Activated T-helper 1 cell treated with anti-CD3 and anti-CD28 coated beads, Interleukin-12 subunit alpha, Interleukin-12 subunit beta, Interleukin-2, Interleukin-4 antibody, amounts not matched to agents 30 ng/mL and 10 ng/mL and 1 ng/mL, durations not matched to agents 14 hours and 24 hours and 36 hours (primary cell): ENCODE data around the gene KCNT1. TPM values are rescaled to one million over a fixed set of nuclear protein-coding genes. Genes with fewer than 3 reads are reported as not detected.

Source experiments
- DNase-seq: peaks from one replicate; pipeline ENCODE4 v3.0.0; 2021; ENCODE audit warnings: low spot score
- H3K27ac Mint-ChIP-seq: one replicate; pipeline ENCODE4 v1.8.0; 2021; ENCODE audit warnings: mild to moderate bottlenecking, mixed read lengths
- H3K27me3 Mint-ChIP-seq: one replicate; pipeline ENCODE4 v1.8.0; 2022; ENCODE audit warnings: mild to moderate bottlenecking, moderate library complexity, mixed read lengths; ENCODE audit not compliant: insufficient read depth
- H3K36me3 Mint-ChIP-seq: one replicate; pipeline ENCODE4 v1.8.0; 2021; ENCODE audit warnings: low read depth, mixed read lengths
- H3K4me1 Mint-ChIP-seq: one replicate; pipeline ENCODE4 v1.8.0; 2021; ENCODE audit warnings: low read depth, mixed read lengths
- H3K4me3 Mint-ChIP-seq: one replicate; pipeline ENCODE4 v1.8.0; 2021; ENCODE audit warnings: mild to moderate bottlenecking, moderate library complexity, mixed read lengths
- H3K9me3 Mint-ChIP-seq: one replicate; pipeline ENCODE4 v1.8.0; 2021; ENCODE audit warnings: mixed read lengths
- intact Hi-C: fragments of 100-400 bp; cut with micrococcal nuclease; formaldehyde crosslinking; loops from one replicate; pipeline ENCODE4 v1.15.1; 2024
- total RNA-seq: library from RNA; stranded (reverse); gene quantifications from 2 replicates; pipeline ENCODE4 v1.2.3, GENCODE V29; 2022

KCNT1 gene
- total RNA-seq, 1 donor from 2014 or later = not detected

- no peaks in the 10 kb centered on the region for H3K9me3 Mint-ChIP-seq
- H3K4me1 Mint-ChIP-seq = no peaks in the 10 kb centered on the region
- intact Hi-C loops = no loop called here
- no peak overlapping the region for H3K4me3 Mint-ChIP-seq
- no peak for DNase-seq
- H3K27ac Mint-ChIP-seq = no peak overlapping the region
- no peaks in the 10 kb centered on the region for H3K36me3 Mint-ChIP-seq
- no peaks in the 10 kb centered on the region for H3K27me3 Mint-ChIP-seq
Observed at GRCh38 chr9:135741276-135742219, 39.6 kb downstream of the KCNT1 start.

DNA sequence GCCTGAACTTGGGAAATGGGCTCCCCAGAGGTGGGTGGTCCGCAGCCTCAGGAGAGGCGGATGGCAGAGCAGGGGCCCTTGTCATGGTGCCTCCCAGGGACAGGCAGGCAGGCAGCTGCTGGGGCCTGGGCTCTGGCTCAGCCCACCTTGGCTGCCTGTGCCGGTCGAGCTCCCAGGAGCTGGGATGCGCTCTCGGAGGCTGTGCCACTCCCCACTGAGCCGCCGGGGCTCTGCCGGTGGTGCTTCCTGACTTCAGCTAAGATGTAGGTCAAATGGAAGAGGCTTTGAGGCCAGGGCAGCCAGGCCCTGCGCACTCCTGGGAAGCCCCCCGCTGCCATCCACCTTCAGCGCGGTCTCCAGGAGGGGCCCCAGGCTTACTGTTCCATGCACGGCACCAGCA lies 41.0 kb downstream of the KCNT1 start:
- H3K9me3 Mint-ChIP-seq = no peaks in the 10 kb centered on the region
- H3K27me3 Mint-ChIP-seq = no peaks in the 10 kb centered on the region
- intact Hi-C loops = no loop called here
- H3K4me3 Mint-ChIP-seq = no peak overlapping the region
- H3K4me1 Mint-ChIP-seq = no peaks in the 10 kb centered on the region
- no peak overlapping the region for H3K27ac Mint-ChIP-seq
- no peak for DNase-seq
- no peaks in the 10 kb centered on the region for H3K36me3 Mint-ChIP-seq

GRCh38 chr9:135743546-135744332 lies 41.8 kb downstream of the KCNT1 start:
- no peaks in the 10 kb centered on the region for H3K27me3 Mint-ChIP-seq
- no peaks in the 10 kb centered on the region for H3K4me1 Mint-ChIP-seq
- H3K36me3 Mint-ChIP-seq = no peaks in the 10 kb centered on the region
- DNase-seq = no peak
- H3K9me3 Mint-ChIP-seq = no peaks in the 10 kb centered on the region
- no peak overlapping the region for H3K27ac Mint-ChIP-seq
- intact Hi-C loops = no loop called here
- H3K4me3 Mint-ChIP-seq = no peak overlapping the region

GRCh38 chr9:135744333-135745070 lies 42.5 kb downstream of the KCNT1 start:
- H3K4me3 Mint-ChIP-seq = no peak overlapping the region

GRCh38 chr9:135745189-135745588 lies 43.2 kb downstream of the KCNT1 start:
- no peak for DNase-seq
- Mint-ChIP-seq H3K27ac (no peak overlapping the region), H3K36me3 (no peaks in the 10 kb centered on the region), H3K4me1 (no peaks in the 10 kb centered on the region), H3K9me3 (no peaks in the 10 kb centered on the region), H3K27me3 (no peaks in the 10 kb centered on the region), H3K4me3 (no peak overlapping the region)
- intact Hi-C loops = no loop called here

More at GRCh38 chr9:135744333-135745070, 42.5 kb downstream of the KCNT1 start:
- Mint-ChIP-seq H3K27me3 (no peaks in the 10 kb centered on the region), H3K36me3 (no peaks in the 10 kb centered on the region), H3K9me3 (no peaks in the 10 kb centered on the region), H3K27ac (no peak overlapping the region), H3K4me1 (no peaks in the 10 kb centered on the region)
- intact Hi-C loops = no loop called here
- DNase-seq = no peak

DNA sequence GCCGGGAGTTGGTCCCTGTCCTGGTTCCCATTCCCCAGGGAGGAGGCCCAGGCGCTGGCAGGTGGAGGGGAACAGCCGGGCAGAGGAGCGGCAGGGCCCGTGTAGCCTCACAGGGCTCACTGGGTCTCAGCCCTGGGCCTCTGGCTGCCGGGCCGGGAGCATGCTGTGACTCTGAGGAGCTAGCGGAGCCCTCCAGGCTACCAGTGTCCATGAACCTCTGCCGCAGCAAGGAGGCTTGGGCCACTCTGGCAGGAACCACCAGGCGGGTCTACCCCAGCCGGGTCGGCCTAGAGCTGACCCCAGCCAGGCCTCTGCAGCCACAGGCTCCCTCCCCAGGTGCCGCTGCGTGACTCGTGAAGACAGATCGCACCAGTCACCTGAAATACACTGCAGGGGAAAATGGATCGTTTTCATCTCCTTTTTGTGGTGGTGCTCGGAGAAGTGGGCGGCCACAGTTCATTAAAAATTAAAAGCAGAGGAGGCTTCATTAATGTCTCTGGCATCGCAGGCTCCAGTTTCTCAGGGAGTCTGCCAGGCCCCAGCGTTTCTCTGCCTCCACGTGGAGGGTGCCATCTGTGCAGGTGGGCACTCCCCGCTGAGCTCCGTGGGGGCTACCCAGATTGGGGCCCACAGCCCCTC lies 43.8 kb downstream of the KCNT1 start:
- no peak overlapping the region for H3K4me3 Mint-ChIP-seq
- intact Hi-C loops = no loop called here
- H3K27me3 Mint-ChIP-seq = no peaks in the 10 kb centered on the region

DNA sequence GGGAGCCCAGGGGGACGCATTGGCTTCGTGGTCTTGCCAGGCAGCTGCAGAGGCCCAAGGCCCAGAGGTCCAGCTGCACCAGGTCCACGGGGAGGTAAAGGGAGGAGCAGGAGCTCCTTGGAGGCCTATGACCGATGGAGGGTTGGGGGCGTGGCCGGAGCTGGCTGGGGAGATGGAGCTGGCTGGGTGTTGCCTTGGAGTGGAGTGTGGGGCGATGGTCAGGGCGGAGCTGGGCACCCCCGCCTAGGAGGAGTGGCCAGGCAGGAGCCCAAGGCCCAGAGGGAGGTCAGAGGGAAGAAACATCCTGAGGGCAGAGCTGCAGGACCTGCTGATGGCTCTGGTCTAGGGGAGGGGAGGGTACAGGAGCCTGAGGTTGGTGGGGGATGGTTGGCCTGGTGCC lies 44.6 kb downstream of the KCNT1 start:
- Mint-ChIP-seq H3K27me3 (no peaks in the 10 kb centered on the region), H3K4me1 (no peaks in the 10 kb centered on the region), H3K4me3 (no peak overlapping the region), H3K36me3 (no peaks in the 10 kb centered on the region), H3K9me3 (no peaks in the 10 kb centered on the region), H3K27ac (no peak overlapping the region)
- intact Hi-C loops = no loop called here
- no peak for DNase-seq

More for the DNA sequence above, 43.8 kb downstream of the KCNT1 start:
- Mint-ChIP-seq H3K36me3 (no peaks in the 10 kb centered on the region), H3K4me1 (no peaks in the 10 kb centered on the region), H3K9me3 (no peaks in the 10 kb centered on the region), H3K27ac (no peak overlapping the region)
- no peak for DNase-seq

GRCh38 chr9:135747311-135747710 lies 45.3 kb downstream of the KCNT1 start:
- Mint-ChIP-seq H3K27ac (no peak overlapping the region), H3K9me3 (no peaks in the 10 kb centered on the region), H3K36me3 (no peaks in the 10 kb centered on the region), H3K4me1 (no peaks in the 10 kb centered on the region), H3K27me3 (no peaks in the 10 kb centered on the region), H3K4me3 (no peak overlapping the region)
- no peak for DNase-seq
- intact Hi-C loops = no loop called here

DNA sequence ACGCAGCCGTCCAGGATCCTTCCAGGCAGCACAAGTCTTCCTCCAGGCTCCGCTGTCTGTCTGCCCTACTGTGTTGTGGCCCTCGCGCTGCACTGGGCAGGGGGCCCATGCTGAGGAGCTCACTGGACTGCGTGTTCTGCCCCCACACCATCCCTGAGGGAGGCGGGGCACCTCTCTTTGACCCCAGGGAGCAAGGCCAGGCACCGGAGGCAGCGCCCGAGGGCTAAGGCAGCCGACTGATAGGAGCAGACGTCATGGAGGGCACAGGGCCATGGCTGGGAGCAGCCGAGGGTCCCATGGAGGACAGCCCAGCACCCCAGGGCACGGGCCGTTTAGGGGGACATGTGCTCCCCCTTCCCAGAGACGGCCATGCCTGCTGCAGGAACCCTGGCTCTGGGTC lies 46.7 kb downstream of the KCNT1 start:
- Mint-ChIP-seq H3K27me3 (no peaks in the 10 kb centered on the region), H3K4me1 (no peaks in the 10 kb centered on the region), H3K27ac (no peak overlapping the region), H3K4me3 (no peak overlapping the region), H3K9me3 (no peaks in the 10 kb centered on the region), H3K36me3 (no peaks in the 10 kb centered on the region)
- no peak for DNase-seq
- intact Hi-C loops = no loop called here

- Mint-ChIP-seq H3K9me3 (no peaks in the 10 kb centered on the region), H3K36me3 (no peaks in the 10 kb centered on the region), H3K27me3 (no peaks in the 10 kb centered on the region), H3K4me3 (no peak overlapping the region), H3K4me1 (no peaks in the 10 kb centered on the region), H3K27ac (no peak overlapping the region)
- intact Hi-C loops = no loop called here
- no peak for DNase-seq
Observed at GRCh38 chr9:135749171-135750045, 47.4 kb downstream of the KCNT1 start.

- H3K27me3 Mint-ChIP-seq = no peaks in the 10 kb centered on the region
- no peak overlapping the region for H3K27ac Mint-ChIP-seq
- H3K9me3 Mint-ChIP-seq = no peaks in the 10 kb centered on the region
- intact Hi-C loops = no loop called here
- no peak overlapping the region for H3K4me3 Mint-ChIP-seq
- no peak for DNase-seq
- H3K4me1 Mint-ChIP-seq = no peaks in the 10 kb centered on the region
- no peaks in the 10 kb centered on the region for H3K36me3 Mint-ChIP-seq
Observed at GRCh38 chr9:135750786-135751185, 48.8 kb downstream of the KCNT1 start.

DNA sequence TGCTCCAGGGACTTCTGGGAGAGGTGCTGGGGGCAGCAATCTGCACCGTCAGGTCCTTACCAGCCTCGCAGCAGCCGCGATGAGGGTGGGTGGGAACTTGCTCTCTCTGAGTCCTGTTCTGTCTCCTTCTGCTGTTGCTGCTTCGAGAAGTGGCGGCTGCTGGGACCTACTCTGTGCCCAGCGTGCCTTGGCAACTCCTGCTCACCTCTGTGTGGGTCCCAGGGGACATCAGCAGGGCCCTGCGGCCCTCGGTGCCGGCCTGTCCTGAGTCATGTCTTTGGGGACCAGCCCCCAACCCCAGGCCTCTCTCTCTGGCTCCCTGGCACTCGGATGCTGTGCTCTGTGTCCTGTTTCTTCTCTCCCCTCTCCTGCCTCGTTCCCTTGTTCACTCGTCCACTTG lies 49.5 kb downstream of the KCNT1 start:
- Mint-ChIP-seq H3K27ac (no peak overlapping the region), H3K4me1 (no peaks in the 10 kb centered on the region), H3K4me3 (no peak overlapping the region), H3K36me3 (no peaks in the 10 kb centered on the region), H3K9me3 (no peaks in the 10 kb centered on the region), H3K27me3 (no peaks in the 10 kb centered on the region)
- intact Hi-C loops = no loop called here
- DNase-seq = no peak
